Keratinocyte (primary cell): Measurements from ENCODE around the gene TMEM244. TPM values are rescaled to one million over a fixed set of nuclear protein-coding genes. Genes with fewer than 3 reads are reported as not detected.

Experiments used
- DNase-seq: peaks from one replicate; pipeline ENCODE4 v3.0.0-alpha.2; 2011; ENCODE audit warnings: low read depth, missing footprints, low spot score
- FAIRE-seq: peaks from 2 replicates; lab custom pipeline; 2011; peaks lifted over from hg19 to GRCh38; lab: Jason Lieb, UNC
- H2AFZ ChIP-seq: 2 replicates; pipeline ENCODE4 v1.6.0; 2012; ENCODE audit warnings: low read length, control low read depth, inconsistent platforms; ENCODE audit not compliant: control insufficient read depth
- H3K27ac ChIP-seq: 2 replicates; pipeline ENCODE4 v1.5.1; 2011; ENCODE audit warnings: low read length; ENCODE audit not compliant: control insufficient read depth, insufficient read depth
- H3K27me3 ChIP-seq: 3 replicates; pipeline ENCODE4 v1.6.0; 2011; ENCODE audit warnings: low read length; ENCODE audit not compliant: control insufficient read depth, insufficient read depth; ENCODE audit errors: extremely low read depth
- H3K36me3 ChIP-seq, 2 experiments: 2 replicates in 1 of 2; 3 replicates in 1 of 2; pipeline ENCODE4 v1.5.1; 2011; ENCODE audit warnings: low read length in 2 of 2, mild to moderate bottlenecking in 1 of 2; ENCODE audit not compliant: control insufficient read depth in 2 of 2, insufficient read depth in 2 of 2; ENCODE audit errors: extremely low read depth in 1 of 2
- H3K4me1 ChIP-seq: 3 replicates; pipeline ENCODE4 v1.5.1; 2011; ENCODE audit warnings: low read length; ENCODE audit not compliant: control insufficient read depth, insufficient read depth; ENCODE audit errors: extremely low read depth
- H3K4me2 ChIP-seq: 3 replicates; pipeline ENCODE4 v1.6.0; 2011; ENCODE audit warnings: low read depth, low read length; ENCODE audit not compliant: control insufficient read depth, insufficient read depth; ENCODE audit errors: extremely low read depth
- H3K4me3 ChIP-seq, 3 experiments: fragments of 200-600 bp in 1 of 3; sonication (generic) in 1 of 3; 2 replicates in 2 of 3; 3 replicates in 1 of 3; pipeline ENCODE4 v1.5.1; 2011 to 2016; ENCODE audit warnings: low read length in 3 of 3, mild to moderate bottlenecking in 3 of 3, control low read depth in 2 of 3, inconsistent platforms in 1 of 3, low read depth in 1 of 3, mixed read lengths in 1 of 3, mixed run types in 1 of 3, moderate library complexity in 1 of 3; ENCODE audit not compliant: control insufficient read depth in 2 of 3, insufficient read depth in 2 of 3; ENCODE audit errors: extremely low read depth in 1 of 3
- H3K79me2 ChIP-seq: 2 replicates; pipeline ENCODE4 v1.6.0; 2012; ENCODE audit warnings: low read length; ENCODE audit not compliant: control insufficient read depth, insufficient read depth
- H3K9ac ChIP-seq: 3 replicates; pipeline ENCODE4 v1.6.0; 2011; ENCODE audit warnings: low read length; ENCODE audit not compliant: control insufficient read depth, insufficient read depth; ENCODE audit errors: extremely low read depth
- H3K9me1 ChIP-seq: 3 replicates; pipeline ENCODE4 v1.6.0; 2011; ENCODE audit warnings: low read length; ENCODE audit not compliant: control insufficient read depth, insufficient read depth; ENCODE audit errors: extremely low read depth
- H3K9me3 ChIP-seq: 2 replicates; pipeline ENCODE4 v1.5.1; 2012; ENCODE audit warnings: low read depth, low read length; ENCODE audit not compliant: control insufficient read depth
- H4K20me1 ChIP-seq: 3 replicates; pipeline ENCODE4 v1.6.0; 2011; ENCODE audit warnings: low read length; ENCODE audit not compliant: control insufficient read depth, insufficient read depth; ENCODE audit errors: extremely low read depth
- CTCF ChIP-seq, 3 experiments: IDR thresholded peaks in 1 of 3; conservative IDR thresholded peaks in 1 of 3; optimal IDR thresholded peaks in 1 of 3; 2 replicates in 2 of 3; 3 replicates in 1 of 3; pipeline versions ENCODE3 to v1.5.1; 2011; ENCODE audit warnings: low read length in 3 of 3, mild to moderate bottlenecking in 3 of 3, moderate library complexity in 2 of 3, control low read depth in 1 of 3, inconsistent platforms in 1 of 3; ENCODE audit not compliant: insufficient read depth in 2 of 3; ENCODE audit errors: extremely low read depth in 1 of 3
- EZH2 ChIP-seq: IDR thresholded peaks from one replicate; pipeline ENCODE4 v1.6.1; 2012; ENCODE audit warnings: inconsistent platforms, mild to moderate bottlenecking, low read length, moderate library complexity
- dilution Hi-C: fragments of 300-500 bp; cut with MboI; formaldehyde crosslinking; loops from one replicate; pipeline ENCODE4 v1.7.0; 2020; ENCODE audit warnings: low sequenced_read_pairs; ENCODE audit not compliant: extremely low pct_ligation_motif_present
- polyA plus RNA-seq, 5 experiments: library from polyadenylated mRNA; depleted of rRNA in 3 of 5; stranded (reverse) in 3 of 5; stranded (forward) in 1 of 5; unstranded in 1 of 5; fragments of >200 nt; gene quantifications; 1 replicate in 1 of 5; 2 replicates in 3 of 5; 3 replicates in 1 of 5; pipeline versions ENCODE4 v1.2.1 to v1.2.3, GENCODE V29; 2011 to 2012; ENCODE audit warnings: missing spikeins in 2 of 5, low read depth in 1 of 5, low replicate concordance in 1 of 5

Gene TMEM244
- polyA plus RNA-seq, 1 donor (not counting 4 experiments of a cell fraction or from before 2014, with no cell fraction given), result 0.12 TPM

- Histone ChIP-seq H3K9me3 (no peaks in the 10 kb centered on the region), H3K36me3 (no peaks in the 10 kb centered on the region), H4K20me1 (no peaks in the 10 kb centered on the region), H3K4me2 (no peak overlapping the region), H3K27ac (no peak overlapping the region), H3K4me3 (no peak overlapping the region), H3K27me3 (no peaks in the 10 kb centered on the region), H3K4me1 (peaks cover 26% of the 10 kb centered on the region), H2AFZ (no peak overlapping the region), H3K9me1 (no peaks in the 10 kb centered on the region), H3K79me2 (no peaks in the 10 kb centered on the region), H3K9ac (no peak overlapping the region)
- no peak for DNase-seq
- FAIRE-seq, result no peak
- TF ChIP-seq CTCF (optimal IDR thresholded peaks at IDR 0.05 in 1 of 3, IDR thresholded peaks at IDR 0.05 in 1 of 3, conservative IDR thresholded peaks at IDR 0.05 in 1 of 3; ENCODE audit: extremely low read depth in 1 of 3, insufficient read depth in 2 of 3, low read length in 3 of 3) (no peak), EZH2 (no peak)
- dilution Hi-C loops, result no loop called here
Measured at GRCh38 chr6:129857838-129858237, 3.3 kb downstream of the TMEM244 start.

GRCh38 chr6:129853996-129854711, 7.0 kb downstream of the TMEM244 start:
- Histone ChIP-seq H3K27me3 (no peaks in the 10 kb centered on the region), H3K9me3 (peaks cover 2% of the 10 kb centered on the region), H2AFZ (no peak overlapping the region), H3K4me2 (no peak overlapping the region), H3K4me1 (peaks cover 32% of the 10 kb centered on the region), H3K27ac (no peak overlapping the region), H3K79me2 (no peaks in the 10 kb centered on the region), H4K20me1 (no peaks in the 10 kb centered on the region), H3K4me3 (no peak overlapping the region), H3K36me3 (no peaks in the 10 kb centered on the region), H3K9me1 (no peaks in the 10 kb centered on the region), H3K9ac (no peak overlapping the region)
- FAIRE-seq (peak; percentile 34), DNase-seq (no peak)
- no peak for TF ChIP-seq CTCF (optimal IDR thresholded peaks at IDR 0.05 in 1 of 3, IDR thresholded peaks at IDR 0.05 in 1 of 3, conservative IDR thresholded peaks at IDR 0.05 in 1 of 3; ENCODE audit: extremely low read depth in 1 of 3, insufficient read depth in 2 of 3, low read length in 3 of 3)
- no peak for TF ChIP-seq EZH2
- dilution Hi-C loops, result no loop called here
